IPS DF 4.7 (cell line): ENCODE measurements around the gene FTCDNL1.

ENCODE experiments used
- DNase-seq: peaks from one replicate; pipeline ENCODE4 v3.0.0-alpha.2; 2013; ENCODE audit warnings: low spot score; ENCODE audit errors: extremely low read depth

Gene FTCDNL1

GRCh38 chr2:199850718-199851500 lies at the start of gene FTCDNL1:
Gene FTCDNL1, minus strand, starts transcription at chr2:199851192. Its CDS starts 2,230 bp downstream, at chr2:199848962.
- DNase-seq: no peak

GRCh38 chr2:199896617-199897016 lies 45.6 kb upstream of the FTCDNL1 start:
- no peak for DNase-seq

- DNase-seq: no peak
These were observed 44.4 kb upstream of the FTCDNL1 start for GRCh38 chr2:199895406-199895805.

- DNase-seq: no peak
These were observed 32.7 kb upstream of the FTCDNL1 start for GRCh38 chr2:199883474-199884212.

GRCh38 chr2:199882667-199883066 lies 31.7 kb upstream of the FTCDNL1 start:
- DNase-seq: no peak

- DNase-seq: no peak
These were observed 24.4 kb upstream of the FTCDNL1 start for GRCh38 chr2:199875400-199875799.

GRCh38 chr2:199874209-199874608 lies 23.2 kb upstream of the FTCDNL1 start:
- no peak for DNase-seq

GRCh38 chr2:199870581-199870980 lies 19.6 kb upstream of the FTCDNL1 start:
- DNase-seq: no peak

- DNase-seq: no peak
These were observed 18.7 kb upstream of the FTCDNL1 start for GRCh38 chr2:199869653-199870052.

- no peak for DNase-seq
These were observed 18.2 kb upstream of the FTCDNL1 start for GRCh38 chr2:199869227-199869541.

GRCh38 chr2:199868431-199869226 lies 17.6 kb upstream of the FTCDNL1 start:
- DNase-seq: no peak

GRCh38 chr2:199865905-199866304 lies 14.9 kb upstream of the FTCDNL1 start:
- no peak for DNase-seq

- DNase-seq: no peak
These were observed 11.8 kb upstream of the FTCDNL1 start for GRCh38 chr2:199862788-199863187.

GRCh38 chr2:199861132-199861774 lies 10.3 kb upstream of the FTCDNL1 start:
- no peak for DNase-seq

- DNase-seq: no peak
These were observed 4.8 kb upstream of the FTCDNL1 start for GRCh38 chr2:199855812-199856211.

GRCh38 chr2:199851883-199852282 lies 891 bp upstream of the FTCDNL1 start:
- DNase-seq: no peak

- DNase-seq: no peak
These were observed 464 bp upstream of the FTCDNL1 start for GRCh38 chr2:199851501-199851810.

- no peak for DNase-seq
These were observed 724 bp downstream of the FTCDNL1 start for GRCh38 chr2:199850218-199850717.

GRCh38 chr2:199848389-199849130 lies 2.4 kb downstream of the FTCDNL1 start:
- no peak for DNase-seq

- no peak for DNase-seq
These were observed 3.7 kb downstream of the FTCDNL1 start for GRCh38 chr2:199847181-199847864.
